T-cell (primary cell): ENCODE measurements around the gene GABARAP. TPM values are rescaled to one million over a fixed set of nuclear protein-coding genes. Genes with fewer than 3 reads are reported as not detected.

ENCODE experiments used
- ATAC-seq, 4 experiments: fragments of 200-7000 bp in 3 of 4; fragments of 150-1000 bp in 1 of 4; cut with Tn5 transposase; replicated peaks in 1 of 4; 1 replicate in 3 of 4; 2 replicates in 1 of 4; pipeline ENCODE4 v1.10.0; 2021; ENCODE audit warnings: moderate library complexity in 3 of 4, mild to moderate bottlenecking in 2 of 4, moderate number of reproducible peaks in 1 of 4
- CTCF ChIA-PET, 2 donors: fragments of 300-600 bp; sonication (Branson Sonifier 250); formaldehyde crosslinking; loops; one replicate each; lab custom pipeline; 2022; ENCODE audit warnings: antibody characterized with exemption in 2 of 2; lab: Charles Lee
- POLR2A ChIA-PET, 2 donors: fragments of 300-600 bp; sonication (Branson Sonifier 250); formaldehyde crosslinking; loops; one replicate each; lab custom pipeline; 2022; ENCODE audit warnings: antibody characterized with exemption in 2 of 2; lab: Charles Lee
- DNase-seq, 35 experiments: peaks; one replicate each; pipeline versions ENCODE4 v3.0.0 to v3.0.0-alpha.2; 2013 to 2023
- H3K27ac ChIP-seq: one replicate; pipeline ENCODE4 v1.5.1; 2013; ENCODE audit warnings: low read length
- H3K27me3 ChIP-seq, 2 experiments: replicated peaks in 1 of 2; 1 replicate in 1 of 2; 2 replicates in 1 of 2; pipeline versions ENCODE4 v1.6.1 to v1.7.0; 2013; ENCODE audit warnings: low read length in 1 of 2, mixed read lengths in 1 of 2; ENCODE audit not compliant: control insufficient read depth in 2 of 2, insufficient read depth in 2 of 2; ENCODE audit errors: extremely low read depth in 1 of 2
- H3K36me3 ChIP-seq, 2 donors: 1 replicate in 1 of 2; 2 replicates in 1 of 2; pipeline versions ENCODE4 v1.6.1 to v1.7.0; 2013; ENCODE audit warnings: low read length in 1 of 2; ENCODE audit not compliant: control insufficient read depth in 2 of 2, insufficient read depth in 1 of 2; ENCODE audit errors: extremely low read depth in 1 of 2
- H3K4me1 ChIP-seq, 2 experiments: 1 replicate in 1 of 2; 2 replicates in 1 of 2; pipeline versions ENCODE4 v1.6.1 to v1.7.0; 2013; ENCODE audit warnings: low read length in 2 of 2, mixed read lengths in 1 of 2; ENCODE audit not compliant: insufficient read depth in 2 of 2, control insufficient read depth in 1 of 2; ENCODE audit errors: extremely low read depth in 1 of 2
- H3K4me3 ChIP-seq, 2 donors: 1 replicate in 1 of 2; 2 replicates in 1 of 2; pipeline versions ENCODE4 v1.5.1 to v1.7.0; 2013; ENCODE audit warnings: mild to moderate bottlenecking in 2 of 2, low read length in 1 of 2, moderate library complexity in 1 of 2; ENCODE audit not compliant: control insufficient read depth in 1 of 2; ENCODE audit errors: extremely low read depth in 1 of 2
- H3K9me3 ChIP-seq: 2 replicates; pipeline ENCODE4 v1.7.0; 2013
- H3K27ac Mint-ChIP-seq, 2 donors: one replicate each; pipeline ENCODE4 v1.8.0; 2020 to 2021; ENCODE audit warnings: mild to moderate bottlenecking in 2 of 2, mixed read lengths in 2 of 2
- H3K27me3 Mint-ChIP-seq, 2 donors: one replicate each; pipeline ENCODE4 v1.8.0; 2021 to 2022; ENCODE audit warnings: mixed read lengths in 2 of 2
- H3K36me3 Mint-ChIP-seq: one replicate; pipeline ENCODE4 v1.8.0; 2021; ENCODE audit warnings: mixed read lengths
- H3K4me1 Mint-ChIP-seq, 3 donors: one replicate each; pipeline ENCODE4 v1.8.0; 2020 to 2022; ENCODE audit warnings: mixed read lengths in 3 of 3, mild to moderate bottlenecking in 1 of 3
- H3K4me3 Mint-ChIP-seq, 3 donors: one replicate each; pipeline ENCODE4 v1.8.0; 2020 to 2022; ENCODE audit warnings: mild to moderate bottlenecking in 3 of 3, mixed read lengths in 3 of 3, moderate library complexity in 3 of 3
- H3K9me3 Mint-ChIP-seq, 3 donors: one replicate each; pipeline ENCODE4 v1.8.0; 2020 to 2022; ENCODE audit warnings: mixed read lengths in 3 of 3
- WGBS: methylation state at CpG from one replicate; pipeline ENCODE4 v1.1.5; 2013; ENCODE audit warnings: missing lambda C conversion rate; ENCODE audit not compliant: insufficient coverage; 5-methylcytosine and 5-hydroxymethylcytosine counted together
- total RNA-seq, 35 experiments: library from RNA in 6 of 35; stranded (reverse) in 6 of 35; fragments of 120-200 nt in 1 of 35; gene quantifications; one replicate each; pipeline versions ENCODE4 v1.2.1 to v1.2.4 and lab custom pipeline; 2013 to 2026

GABARAP gene
- total RNA-seq, 5 donors from 2014 or later (not counting 1 experiment from before 2014, with no cell fraction given) = 197 to 278 (median 276) TPM

- peaks cover 6 to 37% of the 10 kb centered on the region in 2 experiments for H3K4me1 ChIP-seq
- peaks cover 0 to 22% of the 10 kb centered on the region in 2 experiments for H3K27me3 ChIP-seq
- no peak overlapping the region for H3K27ac ChIP-seq
- ATAC-seq (no peak), DNase-seq (no peak)
- H3K4me1 Mint-ChIP-seq = peaks cover 23 to 27% (median 24%) of the 10 kb centered on the region in 3 donors
- H3K4me3 Mint-ChIP-seq = peak overlapping the region in 1 of 3 donors; percentile 21
- H3K9me3 ChIP-seq = no peaks in the 10 kb centered on the region
- H3K36me3 Mint-ChIP-seq = peaks cover 13% of the 10 kb centered on the region
- H3K9me3 Mint-ChIP-seq = no peaks in the 10 kb centered on the region
- 93% methylated on average over 5 of the region's 7 CpGs for WGBS
- peaks cover 3 to 14% of the 10 kb centered on the region in 2 donors for H3K27me3 Mint-ChIP-seq
- peak overlapping the region in 1 of 2 donors; percentile 68 for H3K27ac Mint-ChIP-seq
- ChIA-PET POLR2A (no interaction called here), CTCF (no interaction called here)
- no peak overlapping the region for H3K4me3 ChIP-seq
- peaks cover 6 to 43% of the 10 kb centered on the region in 2 donors for H3K36me3 ChIP-seq
These were observed 16.7 kb upstream of the GABARAP start for GRCh38 chr17:7258731-7259554.

GRCh38 chr17:7256766-7257456 lies 14.7 kb upstream of the GABARAP start:
- no peaks in the 10 kb centered on the region for H3K27me3 Mint-ChIP-seq
- Histone ChIP-seq H3K27me3 (peaks cover 0 to 3% of the 10 kb centered on the region in 2 experiments), H3K27ac (no peak overlapping the region), H3K9me3 (no peaks in the 10 kb centered on the region), H3K4me3 (no peak overlapping the region), H3K4me1 (peaks cover 11 to 30% of the 10 kb centered on the region in 2 experiments), H3K36me3 (peaks cover 6 to 43% of the 10 kb centered on the region in 2 donors)
- H3K4me1 Mint-ChIP-seq = peaks cover 17 to 24% (median 23%) of the 10 kb centered on the region in 3 donors
- POLR2A ChIA-PET = interaction anchor here in 1 of 2 donors (0.6 to 0.9 kb wide), 3 partner anchors 9 to 133 kb away, joined by 3 to 7 read pairs (median 4); no protein-coding TSS in a partner anchor
- 96% methylated on average over 5 of the region's 8 CpGs for whole genome bisulfite sequencing
- H3K9me3 Mint-ChIP-seq = no peaks in the 10 kb centered on the region
- no peak overlapping the region for H3K4me3 Mint-ChIP-seq
- CTCF ChIA-PET = no interaction called here
- H3K27ac Mint-ChIP-seq = peak overlapping the region in 1 of 2 donors; percentile 77
- DNase-seq = no peak
- H3K36me3 Mint-ChIP-seq = peaks cover 20% of the 10 kb centered on the region
- ATAC-seq = no peak

- POLR2A ChIA-PET = no interaction called here
- Histone ChIP-seq H3K27ac (no peak overlapping the region), H3K36me3 (peaks cover 6 to 40% of the 10 kb centered on the region in 2 donors), H3K4me3 (no peak overlapping the region), H3K27me3 (no peaks in the 10 kb centered on the region), H3K4me1 (peaks cover 19 to 29% of the 10 kb centered on the region in 2 experiments), H3K9me3 (no peaks in the 10 kb centered on the region)
- 100% methylated on average over 2 of the region's 4 CpGs for WGBS
- DNase-seq (no peak), ATAC-seq (no peak)
- no peaks in the 10 kb centered on the region for H3K9me3 Mint-ChIP-seq
- H3K27me3 Mint-ChIP-seq = no peaks in the 10 kb centered on the region
- peaks cover 26 to 37% (median 35%) of the 10 kb centered on the region in 3 donors for H3K4me1 Mint-ChIP-seq
- CTCF ChIA-PET = interaction anchor here in 1 of 2 donors (0.6 kb wide), 1 partner anchor 11 kb away, joined by 3 read pairs; no protein-coding TSS in a partner anchor
- peaks cover 20% of the 10 kb centered on the region for H3K36me3 Mint-ChIP-seq
- H3K27ac Mint-ChIP-seq = peak overlapping the region in 1 of 2 donors; percentile 39
- peak overlapping the region in 1 of 3 donors; percentile 3 for H3K4me3 Mint-ChIP-seq
These were observed 12.3 kb upstream of the GABARAP start for GRCh38 chr17:7254511-7254910.

- DNase-seq = no peak
- peaks cover 37 to 48% (median 47%) of the 10 kb centered on the region in 3 donors for H3K4me1 Mint-ChIP-seq
- peaks cover 20% of the 10 kb centered on the region for H3K36me3 Mint-ChIP-seq
These were observed 10.8 kb upstream of the GABARAP start for GRCh38 chr17:7253082-7253481.

GRCh38 chr17:7252176-7253043 lies 10.2 kb upstream of the GABARAP start, which contains the start of gene ELP5:
Gene ELP5 (plus strand): TSS chr17:7252215. CDS start chr17:7252551, 336 bp downstream.
- peak in 33 of 35 experiments; percentile 66 to 98 (median 81) for DNase-seq
- Histone ChIP-seq H3K27ac (peak within 1 kb of the TSS; percentile 99), H3K36me3 (peaks cover 6 to 25% of the 10 kb centered on the region in 2 donors), H3K4me1 (peaks cover 23 to 45% of the 10 kb centered on the region in 2 experiments), H3K4me3 (peak within 1 kb of the TSS; percentile 81 to 94), H3K9me3 (no peaks in the 10 kb centered on the region), H3K27me3 (no peaks in the 10 kb centered on the region)
- H3K9me3 Mint-ChIP-seq = no peaks in the 10 kb centered on the region
- peak within 1 kb of the TSS; percentile 91 to 94 (median 91) for H3K4me3 Mint-ChIP-seq
- 0% methylated on average over 25 of the region's 55 CpGs for WGBS
- ChIA-PET POLR2A (no interaction called here), CTCF (interaction anchor here in 1 of 2 donors (1.7 kb wide), 1 partner anchor 10 kb away, joined by 9 read pairs; the partner anchor contains the start of gene GABARAP)
- peaks cover 20% of the 10 kb centered on the region for H3K36me3 Mint-ChIP-seq
- ATAC-seq = peak; percentile 51 to 57 (median 53)
- peak within 1 kb of the TSS; percentile 97 to 99 for H3K27ac Mint-ChIP-seq
- H3K4me1 Mint-ChIP-seq = peaks cover 37 to 48% (median 47%) of the 10 kb centered on the region in 3 donors
- H3K27me3 Mint-ChIP-seq = no peaks in the 10 kb centered on the region

More at GRCh38 chr17:7253082-7253481, 10.8 kb upstream of the GABARAP start:
- no peaks in the 10 kb centered on the region for H3K9me3 ChIP-seq
- ChIA-PET CTCF (no interaction called here), POLR2A (no interaction called here)
- peaks cover 23 to 41% of the 10 kb centered on the region in 2 experiments for H3K4me1 ChIP-seq
- peak overlapping the region; percentile 99 for H3K27ac ChIP-seq
- peaks cover 6 to 28% of the 10 kb centered on the region in 2 donors for H3K36me3 ChIP-seq
- no peak for ATAC-seq
- H3K27me3 ChIP-seq = no peaks in the 10 kb centered on the region
- no peaks in the 10 kb centered on the region for H3K27me3 Mint-ChIP-seq
- H3K4me3 ChIP-seq = peak overlapping the region; percentile 81 to 94
- no peaks in the 10 kb centered on the region for H3K9me3 Mint-ChIP-seq
- H3K27ac Mint-ChIP-seq = peak overlapping the region; percentile 97 to 99
- peak overlapping the region; percentile 91 to 92 (median 91) for H3K4me3 Mint-ChIP-seq
- WGBS = 94% methylated on average over 3 of the region's 5 CpGs
